HCT116 (cell line): ENCODE measurements around the gene TTF2. TPM values are rescaled to one million over a fixed set of nuclear protein-coding genes. Genes with fewer than 3 reads are reported as not detected.
A peak's percentile ranks its signal among the peaks of the same experiment; 100 is the strongest.

Experiments used
- ATAC-seq: fragments of 200-7000 bp; cut with Tn5 transposase; 2 replicates; pipeline ENCODE4 v1.9.1; 2020; ENCODE audit warnings: mild to moderate bottlenecking, moderate library complexity
- BruUV-seq: library from RNA; stranded (reverse); fragments of 400-500 nt; replicated peaks from 2 replicates; lab custom pipeline; 2021; lab: Mats Ljungman, UMichigan
- CTCF ChIA-PET: fragments of 300-600 bp; sonication (Branson Sonifier 250); formaldehyde crosslinking; loops from one replicate; lab custom pipeline; 2021; ENCODE audit warnings: antibody characterized with exemption; lab: Charles Lee
- POLR2A ChIA-PET: fragments of 300-600, 350-600 bp; sonication (Branson Sonifier 250); formaldehyde crosslinking; loops from one replicate; lab custom pipeline; 2021; ENCODE audit warnings: antibody characterized with exemption; lab: Charles Lee
- RAD21 ChIA-PET, 2 experiments: fragments of 300-600 bp; sonication (Branson Sonifier 250); formaldehyde crosslinking; loops; one replicate each; lab custom pipeline; 2023; ENCODE audit warnings: low total read pairs in 2 of 2; ENCODE audit not compliant: uncharacterized antibody in 2 of 2, unreplicated experiment in 2 of 2, low non-redundant PET in 1 of 2; lab: Charles Lee
- DNase-seq: peaks from one replicate; pipeline ENCODE4 v3.0.0-alpha.2; 2010; ENCODE audit warnings: low read depth, low spot score
- H2AFZ ChIP-seq: fragments of 200-600 bp; shearing (Covaris generic), sonication (generic); 2 replicates; pipeline ENCODE4 v1.6.1; 2017; ENCODE audit warnings: low read depth, mixed run types, mixed read lengths, antibody characterized with exemption, low read length; ENCODE audit not compliant: poor library complexity, severe bottlenecking
- H3K27ac ChIP-seq: 2 replicates; pipeline ENCODE4 v1.5.1; 2012; ENCODE audit warnings: low read depth, low read length
- H3K27me3 ChIP-seq: fragments of 200-600 bp; sonication (generic); 2 replicates; pipeline ENCODE4 v1.6.1; 2016; ENCODE audit warnings: mixed run types, low read length, mixed read lengths; ENCODE audit not compliant: insufficient read depth
- H3K36me3 ChIP-seq, 2 experiments: fragments of 200-500 bp in 1 of 2; fragments of 200-600 bp in 1 of 2; sonication (Bioruptor generic) in 1 of 2; sonication (generic) in 1 of 2; 2 replicates each; pipeline versions ENCODE4 v1.5.1 to v1.6.1; 2014 to 2016; ENCODE audit warnings: low read length in 2 of 2, inconsistent platforms in 1 of 2, mixed read lengths in 1 of 2, mixed run types in 1 of 2; ENCODE audit not compliant: insufficient read depth in 2 of 2, control insufficient read depth in 1 of 2
- H3K4me1 ChIP-seq, 2 experiments: fragments of 200-600 bp in 1 of 2; sonication (generic) in 1 of 2; 2 replicates each; pipeline versions ENCODE4 v1.5.1 to v1.6.1; 2012 to 2017; ENCODE audit warnings: low read length in 2 of 2, inconsistent platforms in 1 of 2, mild to moderate bottlenecking in 1 of 2, mixed read lengths in 1 of 2, mixed run types in 1 of 2, moderate library complexity in 1 of 2; ENCODE audit not compliant: insufficient read depth in 2 of 2, control insufficient read depth in 1 of 2
- H3K4me2 ChIP-seq: fragments of 200-600 bp; sonication (generic); 2 replicates; pipeline ENCODE4 v1.6.1; 2017; ENCODE audit warnings: mixed run types, low read length, mixed read lengths
- H3K4me3 ChIP-seq, 2 experiments: fragments of 200-600 bp in 1 of 2; sonication (generic) in 1 of 2; replicated peaks in 1 of 2; 2 replicates each; pipeline ENCODE4 v1.5.1; 2011 to 2016; ENCODE audit warnings: low read length in 2 of 2, control low read depth in 1 of 2, low read depth in 1 of 2, mild to moderate bottlenecking in 1 of 2, mixed read lengths in 1 of 2, mixed run types in 1 of 2
- H3K79me2 ChIP-seq: fragments of 200-600 bp; sonication (generic); 2 replicates; pipeline ENCODE4 v1.6.1; 2017; ENCODE audit warnings: mild to moderate bottlenecking, mixed run types, low read length, moderate library complexity, mixed read lengths; ENCODE audit not compliant: insufficient read depth
- H3K9ac ChIP-seq: fragments of 200-600 bp; sonication (generic); 2 replicates; pipeline ENCODE4 v1.6.1; 2016; ENCODE audit warnings: low read length, mixed read lengths
- H3K9me2 ChIP-seq: fragments of 200-600 bp; sonication (generic), shearing (Covaris generic); 2 replicates; pipeline ENCODE4 v1.6.1; 2017; ENCODE audit warnings: mixed run types, mild to moderate bottlenecking, moderate library complexity; ENCODE audit not compliant: insufficient read depth
- H3K9me3 ChIP-seq, 2 experiments: fragments of 200-500 bp in 1 of 2; fragments of 200-600 bp in 1 of 2; sonication (Bioruptor generic) in 1 of 2; sonication (generic) in 1 of 2; 2 replicates each; pipeline ENCODE4 v1.6.1; 2014 to 2017; ENCODE audit warnings: low read length in 2 of 2, mixed read lengths in 2 of 2, inconsistent platforms in 1 of 2, low read depth in 1 of 2, mild to moderate bottlenecking in 1 of 2, mixed run types in 1 of 2, moderate library complexity in 1 of 2; ENCODE audit not compliant: control insufficient read depth in 1 of 2, insufficient read depth in 1 of 2
- H4K20me1 ChIP-seq: fragments of 200-600 bp; sonication (generic), shearing (Covaris generic); 2 replicates; pipeline ENCODE4 v1.6.1; 2017; ENCODE audit warnings: mixed run types, mild to moderate bottlenecking, moderate library complexity; ENCODE audit not compliant: insufficient read depth
- CBX3 ChIP-seq: IDR thresholded peaks from 2 replicates; pipeline ENCODE4 v1.6.1; 2012; ENCODE audit warnings: low read depth
- EZH2 ChIP-seq: fragments of 200-600 bp; sonication (generic); IDR thresholded peaks from 2 replicates; pipeline ENCODE4 v1.6.1; 2017; ENCODE audit warnings: antibody characterized with exemption, mixed run types
- FOSL1 ChIP-seq: IDR thresholded peaks from 2 replicates; pipeline ENCODE4 v1.6.1; 2012; ENCODE audit warnings: low read depth
- ZFX ChIP-seq: fragments of 450-650 bp; IDR thresholded peaks from 2 replicates; pipeline ENCODE4 v1.6.1; 2017
- ZNF274 ChIP-seq: fragments of 200-500 bp; sonication (Bioruptor generic); IDR thresholded peaks from 2 replicates; pipeline ENCODE4 v1.6.1; 2014; ENCODE audit warnings: mild to moderate bottlenecking, low read depth, low read length, inconsistent platforms
- intact Hi-C: fragments of 100-400 bp; cut with micrococcal nuclease; formaldehyde crosslinking; loops from 2 replicates; pipeline ENCODE4 v1.10.0; 2022
- total RNA-seq: library from RNA; stranded (reverse); gene quantifications from one replicate; pipeline ENCODE4 v1.2.1, GENCODE V29; 2021; ENCODE audit not compliant: unreplicated experiment
- TF ChIP-seq, protein P1 (sequence below), 3 experiments: fragments of 200-600 bp in 1 of 3; sonication (generic) in 1 of 3; IDR thresholded peaks in 2 of 3; conservative IDR thresholded peaks in 1 of 3; 2 replicates each; pipeline ENCODE4 v1.5.1; 2012 to 2017; ENCODE audit warnings: low read depth in 2 of 3, low read length in 2 of 3, antibody characterized with exemption in 1 of 3, borderline replicate concordance in 1 of 3, control low read depth in 1 of 3, mild to moderate bottlenecking in 1 of 3, mixed read lengths in 1 of 3, mixed run types in 1 of 3, moderate library complexity in 1 of 3; ENCODE audit not compliant: insufficient read depth in 1 of 3
- TF ChIP-seq, protein P2 (sequence below): IDR thresholded peaks from 2 replicates; pipeline ENCODE4 v1.6.1; 2012; ENCODE audit warnings: low read depth

TTF2 gene
- total RNA-seq, 1 experiment from 2014 or later: 60.3 TPM

GRCh38 chr1:117093870-117094621, 33.9 kb downstream of the TTF2 start:
- H4K20me1 ChIP-seq: no peaks in the 10 kb centered on the region
- H3K4me1 ChIP-seq: peaks cover 4 to 14% of the 10 kb centered on the region in 2 experiments; a peak in 3 of 4 replicates
- DNase-seq (peak; percentile 8), ATAC-seq (peak; percentile 77)
- no peaks in the 10 kb centered on the region for H3K27me3 ChIP-seq
- no peak overlapping the region for H3K27ac ChIP-seq
- H3K36me3 ChIP-seq: peaks cover 28 to 67% of the 10 kb centered on the region in 2 experiments; a peak in 3 of 4 replicates
- no TSS peak for BruUV-seq
- intact Hi-C loops: no loop called here
- CTCF ChIA-PET: interaction anchor here (1.3 to 2.7 kb wide), 3 partner anchors 27 to 191 kb away, joined by 4 to 10 read pairs (median 6); no protein-coding TSS in a partner anchor
- no peak overlapping the region for H3K4me2 ChIP-seq
- H3K4me3 ChIP-seq: no peak overlapping the region
- TF ChIP-seq, protein P1, sequence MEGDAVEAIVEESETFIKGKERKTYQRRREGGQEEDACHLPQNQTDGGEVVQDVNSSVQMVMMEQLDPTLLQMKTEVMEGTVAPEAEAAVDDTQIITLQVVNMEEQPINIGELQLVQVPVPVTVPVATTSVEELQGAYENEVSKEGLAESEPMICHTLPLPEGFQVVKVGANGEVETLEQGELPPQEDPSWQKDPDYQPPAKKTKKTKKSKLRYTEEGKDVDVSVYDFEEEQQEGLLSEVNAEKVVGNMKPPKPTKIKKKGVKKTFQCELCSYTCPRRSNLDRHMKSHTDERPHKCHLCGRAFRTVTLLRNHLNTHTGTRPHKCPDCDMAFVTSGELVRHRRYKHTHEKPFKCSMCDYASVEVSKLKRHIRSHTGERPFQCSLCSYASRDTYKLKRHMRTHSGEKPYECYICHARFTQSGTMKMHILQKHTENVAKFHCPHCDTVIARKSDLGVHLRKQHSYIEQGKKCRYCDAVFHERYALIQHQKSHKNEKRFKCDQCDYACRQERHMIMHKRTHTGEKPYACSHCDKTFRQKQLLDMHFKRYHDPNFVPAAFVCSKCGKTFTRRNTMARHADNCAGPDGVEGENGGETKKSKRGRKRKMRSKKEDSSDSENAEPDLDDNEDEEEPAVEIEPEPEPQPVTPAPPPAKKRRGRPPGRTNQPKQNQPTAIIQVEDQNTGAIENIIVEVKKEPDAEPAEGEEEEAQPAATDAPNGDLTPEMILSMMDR (IDR thresholded peaks at IDR 0.05 in 2 of 3, conservative IDR thresholded peaks at IDR 0.05 in 1 of 3; ENCODE audit: borderline replicate concordance in 1 of 3, insufficient read depth in 1 of 3, low read depth in 2 of 3, low read length in 2 of 3): peak in 2 of 3 experiments; percentile 40 to 44; a peak in 4 of 6 replicates
- no peak for TF ChIP-seq CBX3
- H3K79me2 ChIP-seq: no peaks in the 10 kb centered on the region
- H3K9me3 ChIP-seq: no peaks in the 10 kb centered on the region
- POLR2A ChIA-PET: interaction anchor here (1.0 kb wide), 1 partner anchor 34 kb away, joined by 3 read pairs; the partner anchor contains the start of gene TTF2
- no peak overlapping the region for H3K9ac ChIP-seq
- H3K9me2 ChIP-seq: no peaks in the 10 kb centered on the region
- RAD21 ChIA-PET: no interaction called here
- no peak overlapping the region for H2AFZ ChIP-seq

- no peaks in the 10 kb centered on the region for H3K9me3 ChIP-seq
- no peak for DNase-seq
- no peak for TF ChIP-seq EZH2
- no peak for TF ChIP-seq ZNF274
- no peak for TF ChIP-seq FOSL1
- no peak for TF ChIP-seq ZFX
- TF ChIP-seq, protein P1 (IDR thresholded peaks at IDR 0.05 in 2 of 3, conservative IDR thresholded peaks at IDR 0.05 in 1 of 3; ENCODE audit: borderline replicate concordance in 1 of 3, insufficient read depth in 1 of 3, low read depth in 2 of 3, low read length in 2 of 3): no peak
- TF ChIP-seq, protein P2, sequence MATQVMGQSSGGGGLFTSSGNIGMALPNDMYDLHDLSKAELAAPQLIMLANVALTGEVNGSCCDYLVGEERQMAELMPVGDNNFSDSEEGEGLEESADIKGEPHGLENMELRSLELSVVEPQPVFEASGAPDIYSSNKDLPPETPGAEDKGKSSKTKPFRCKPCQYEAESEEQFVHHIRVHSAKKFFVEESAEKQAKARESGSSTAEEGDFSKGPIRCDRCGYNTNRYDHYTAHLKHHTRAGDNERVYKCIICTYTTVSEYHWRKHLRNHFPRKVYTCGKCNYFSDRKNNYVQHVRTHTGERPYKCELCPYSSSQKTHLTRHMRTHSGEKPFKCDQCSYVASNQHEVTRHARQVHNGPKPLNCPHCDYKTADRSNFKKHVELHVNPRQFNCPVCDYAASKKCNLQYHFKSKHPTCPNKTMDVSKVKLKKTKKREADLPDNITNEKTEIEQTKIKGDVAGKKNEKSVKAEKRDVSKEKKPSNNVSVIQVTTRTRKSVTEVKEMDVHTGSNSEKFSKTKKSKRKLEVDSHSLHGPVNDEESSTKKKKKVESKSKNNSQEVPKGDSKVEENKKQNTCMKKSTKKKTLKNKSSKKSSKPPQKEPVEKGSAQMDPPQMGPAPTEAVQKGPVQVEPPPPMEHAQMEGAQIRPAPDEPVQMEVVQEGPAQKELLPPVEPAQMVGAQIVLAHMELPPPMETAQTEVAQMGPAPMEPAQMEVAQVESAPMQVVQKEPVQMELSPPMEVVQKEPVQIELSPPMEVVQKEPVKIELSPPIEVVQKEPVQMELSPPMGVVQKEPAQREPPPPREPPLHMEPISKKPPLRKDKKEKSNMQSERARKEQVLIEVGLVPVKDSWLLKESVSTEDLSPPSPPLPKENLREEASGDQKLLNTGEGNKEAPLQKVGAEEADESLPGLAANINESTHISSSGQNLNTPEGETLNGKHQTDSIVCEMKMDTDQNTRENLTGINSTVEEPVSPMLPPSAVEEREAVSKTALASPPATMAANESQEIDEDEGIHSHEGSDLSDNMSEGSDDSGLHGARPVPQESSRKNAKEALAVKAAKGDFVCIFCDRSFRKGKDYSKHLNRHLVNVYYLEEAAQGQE: no peak
- TF ChIP-seq, all 23 proteins: peak for 0
- Histone ChIP-seq H3K27me3 (no peaks in the 10 kb centered on the region), H3K79me2 (no peaks in the 10 kb centered on the region), H3K4me3 (no peak overlapping the region), H3K4me2 (no peak overlapping the region), H3K9ac (no peak overlapping the region), H3K36me3 (peaks cover 34 to 72% of the 10 kb centered on the region in 2 experiments; a peak in 3 of 4 replicates), H4K20me1 (no peaks in the 10 kb centered on the region), H3K27ac (no peak overlapping the region), H3K9me2 (no peaks in the 10 kb centered on the region), H3K4me1 (peaks cover 4 to 14% of the 10 kb centered on the region in 2 experiments; a peak in 3 of 4 replicates), H2AFZ (no peak overlapping the region)
- no TSS peak for BruUV-seq
- POLR2A ChIA-PET: no interaction called here
- intact Hi-C loops: no loop called here
- ATAC-seq: no peak
- CTCF ChIA-PET: interaction anchor here (1.2 to 2.7 kb wide), 3 partner anchors 33 to 190 kb away, joined by 3 to 10 read pairs (median 6); no protein-coding TSS in a partner anchor
- RAD21 ChIA-PET: no interaction called here
Measured at GRCh38 chr1:117094841-117095604, 34.9 kb downstream of the TTF2 start.
